Uterus (tissue), 2 donors: ENCODE results near the gene PLD5.

ENCODE experiments used
- POLR2A ChIP-seq, 2 donors: fragments of 450-650 bp; IDR thresholded peaks; one replicate each; pipeline ENCODE4 v1.6.1; 2016; ENCODE audit warnings: antibody characterized with exemption in 2 of 2, mild to moderate bottlenecking in 1 of 2, moderate library complexity in 1 of 2
- TF ChIP-seq, protein P1 (sequence below), 4 experiments: fragments of 200-600 bp in 2 of 4; fragments of 450-650 bp in 2 of 4; sonication (generic) in 2 of 4; IDR thresholded peaks; one replicate each; pipeline ENCODE4 v1.5.1; 2016 to 2019; ENCODE audit warnings: antibody characterized with exemption in 4 of 4, mild to moderate bottlenecking in 2 of 4, moderate library complexity in 1 of 4

DNA sequence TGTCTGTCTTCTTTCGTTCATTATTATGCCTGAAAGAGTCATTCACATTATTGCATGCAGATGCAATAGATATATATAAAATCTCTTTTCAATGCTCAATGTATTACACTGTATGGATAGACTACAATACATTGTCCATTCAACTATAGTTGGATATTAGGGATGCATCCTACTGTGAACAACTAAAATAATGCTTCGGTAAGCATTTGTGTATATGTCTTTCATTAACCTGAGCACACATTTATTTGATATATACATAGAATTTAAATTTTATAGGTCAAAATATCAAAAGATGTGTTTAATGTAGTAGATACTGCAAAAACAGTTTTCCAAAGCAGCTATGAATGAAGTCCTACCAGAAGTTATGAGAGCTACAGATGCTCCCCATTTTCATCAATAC, 8.9 kb downstream of the PLD5 start:
- TF ChIP-seq, protein P1, sequence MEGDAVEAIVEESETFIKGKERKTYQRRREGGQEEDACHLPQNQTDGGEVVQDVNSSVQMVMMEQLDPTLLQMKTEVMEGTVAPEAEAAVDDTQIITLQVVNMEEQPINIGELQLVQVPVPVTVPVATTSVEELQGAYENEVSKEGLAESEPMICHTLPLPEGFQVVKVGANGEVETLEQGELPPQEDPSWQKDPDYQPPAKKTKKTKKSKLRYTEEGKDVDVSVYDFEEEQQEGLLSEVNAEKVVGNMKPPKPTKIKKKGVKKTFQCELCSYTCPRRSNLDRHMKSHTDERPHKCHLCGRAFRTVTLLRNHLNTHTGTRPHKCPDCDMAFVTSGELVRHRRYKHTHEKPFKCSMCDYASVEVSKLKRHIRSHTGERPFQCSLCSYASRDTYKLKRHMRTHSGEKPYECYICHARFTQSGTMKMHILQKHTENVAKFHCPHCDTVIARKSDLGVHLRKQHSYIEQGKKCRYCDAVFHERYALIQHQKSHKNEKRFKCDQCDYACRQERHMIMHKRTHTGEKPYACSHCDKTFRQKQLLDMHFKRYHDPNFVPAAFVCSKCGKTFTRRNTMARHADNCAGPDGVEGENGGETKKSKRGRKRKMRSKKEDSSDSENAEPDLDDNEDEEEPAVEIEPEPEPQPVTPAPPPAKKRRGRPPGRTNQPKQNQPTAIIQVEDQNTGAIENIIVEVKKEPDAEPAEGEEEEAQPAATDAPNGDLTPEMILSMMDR (IDR thresholded peaks at IDR 0.05), result no peak
- no peak for TF ChIP-seq POLR2A (IDR thresholded peaks at IDR 0.05)
